Stimulated activated CD4-positive, alpha-beta T cell treated with anti-CD3 and anti-CD28 coated beads, Interleukin-2, amount 100 ng/mL, for 24 hours (primary cell): Measurements from ENCODE around the gene CSTA.

Experiments
- DNase-seq, 2 donors: peaks; one replicate each; pipeline ENCODE4 v3.0.0-alpha.2; 2020

The CSTA gene, protein sequence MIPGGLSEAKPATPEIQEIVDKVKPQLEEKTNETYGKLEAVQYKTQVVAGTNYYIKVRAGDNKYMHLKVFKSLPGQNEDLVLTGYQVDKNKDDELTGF

GRCh38 chr3:122324871-122325323, at the start of gene CSTA:
TSS of gene CSTA (plus strand) at chr3:122325248. CDS start at chr3:122325293, 45 bp downstream.
- no peak for DNase-seq

DNA sequence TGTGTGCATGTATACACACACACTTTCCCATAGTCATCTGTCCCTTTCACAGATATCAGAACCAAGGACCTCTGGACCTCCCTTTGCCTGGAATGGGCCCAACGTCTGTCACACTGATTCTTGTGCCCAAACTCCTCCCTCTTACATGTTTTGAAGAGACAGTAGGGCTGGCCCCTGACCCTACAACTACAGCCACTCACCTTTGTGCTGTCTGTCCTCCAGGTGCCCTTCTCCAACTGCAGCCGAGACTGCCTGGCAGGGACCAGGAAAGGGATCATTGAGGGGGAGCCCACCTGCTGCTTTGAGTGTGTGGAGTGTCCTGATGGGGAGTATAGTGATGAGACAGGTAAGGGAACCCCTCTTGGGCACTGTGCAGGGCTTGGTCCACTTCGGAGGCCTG, 43.2 kb upstream of the CSTA start:
- DNase-seq, result no peak

- DNase-seq, result no peak
Observed at GRCh38 chr3:122283796-122284445, 41.1 kb upstream of the CSTA start.

- DNase-seq, result no peak
Observed at GRCh38 chr3:122284486-122284885, 40.6 kb upstream of the CSTA start.

DNA sequence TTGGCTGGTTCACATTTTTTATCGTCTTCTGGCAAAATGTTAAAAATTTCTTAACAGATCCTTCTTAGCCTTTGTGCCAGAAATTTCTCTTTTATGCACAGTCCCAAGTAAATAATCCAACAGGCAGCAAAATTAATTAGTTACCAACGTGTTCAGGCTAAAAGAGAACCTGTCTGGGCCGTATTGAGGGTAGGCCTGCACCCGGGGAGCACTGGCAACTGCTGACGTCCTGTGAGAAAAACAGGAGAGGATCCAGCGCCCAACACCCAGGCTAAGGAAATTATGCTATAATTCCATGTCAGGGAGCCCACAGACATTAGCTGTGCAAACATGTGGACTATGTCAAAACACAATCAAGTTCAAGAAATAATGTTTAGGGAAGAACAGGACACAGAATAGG, 30.7 kb upstream of the CSTA start:
- no peak for DNase-seq

DNA sequence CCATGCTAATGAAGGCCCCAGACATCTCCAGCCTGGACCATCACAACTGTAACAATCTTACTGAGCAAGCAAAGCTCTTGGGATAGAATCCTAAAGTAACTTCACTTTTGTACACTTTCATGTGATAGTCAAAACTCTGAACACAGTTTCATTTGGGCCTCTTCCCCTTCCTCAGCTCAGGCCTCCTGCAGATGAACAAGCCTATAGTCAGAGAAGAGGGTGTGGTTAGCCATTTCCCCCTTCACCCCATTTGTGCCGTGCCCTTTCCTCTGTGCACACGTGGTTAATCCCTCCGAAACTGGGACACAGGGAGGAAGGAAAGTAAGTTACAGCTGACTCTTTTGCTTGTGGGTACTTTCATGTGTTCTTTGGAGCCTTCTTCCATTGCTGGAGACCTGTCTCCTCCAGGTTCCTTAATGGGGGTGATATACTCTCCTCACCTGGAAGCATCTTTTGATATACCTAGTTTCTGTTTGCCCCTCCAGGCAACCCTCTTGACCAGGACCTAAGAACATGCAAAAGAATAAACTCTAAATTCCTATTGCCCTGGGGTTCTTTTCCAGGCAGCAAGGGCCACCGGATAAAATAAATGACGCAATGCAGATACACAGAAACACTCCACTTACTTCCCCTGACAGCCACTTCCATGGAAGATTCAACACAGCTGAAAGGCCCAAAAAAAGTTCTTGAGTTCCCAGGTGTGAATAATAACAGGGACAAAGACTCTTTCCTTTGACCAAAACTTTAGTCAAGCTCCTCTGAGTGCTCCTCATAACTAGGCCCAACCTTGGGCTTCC, 29.6 kb upstream of the CSTA start:
- DNase-seq, result no peak

GRCh38 chr3:122298239-122298638, 26.8 kb upstream of the CSTA start:
- DNase-seq, result peak; percentile 15 to 30

DNA sequence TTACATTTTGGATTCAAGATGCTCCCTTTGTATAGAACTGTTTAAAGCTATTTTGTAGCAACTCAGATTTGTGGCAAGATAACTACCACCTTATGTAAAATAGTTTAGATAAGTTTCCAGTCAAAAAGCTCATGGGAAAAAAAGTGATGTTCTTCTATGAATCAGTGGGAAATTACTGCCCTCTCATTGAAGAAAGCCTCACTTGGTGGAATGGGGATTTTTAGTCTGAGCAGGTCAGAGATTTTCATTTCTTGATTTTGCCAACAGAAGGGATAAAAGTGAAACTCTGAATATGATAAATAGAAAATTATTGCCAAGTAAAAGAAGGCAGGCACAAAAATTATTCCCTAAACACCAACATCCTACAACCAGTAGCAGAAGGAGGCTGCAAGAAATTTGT, 25.8 kb upstream of the CSTA start:
- DNase-seq, result no peak

- DNase-seq, result peak; percentile 22 to 49
Observed at GRCh38 chr3:122299872-122300460, 25.1 kb upstream of the CSTA start.

DNA sequence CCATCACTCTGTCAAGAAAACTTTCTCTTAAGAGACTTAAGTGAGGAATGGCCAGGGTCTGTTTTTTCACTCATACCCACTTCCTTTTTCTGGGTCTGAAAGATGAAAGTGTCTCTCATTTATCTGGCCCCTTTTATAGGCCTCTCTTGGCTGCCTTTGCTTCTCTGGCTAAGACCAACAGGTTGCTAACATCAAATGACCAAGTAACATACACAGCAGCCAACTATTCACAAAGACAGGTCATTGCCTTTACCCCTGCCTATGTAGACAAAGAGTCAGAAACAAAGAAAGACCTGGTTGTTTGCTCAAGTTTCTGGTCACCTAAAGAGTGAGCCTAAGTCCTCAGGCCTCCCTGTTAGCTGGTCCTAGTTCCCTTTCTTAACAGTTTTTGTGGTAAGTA, 24.0 kb upstream of the CSTA start:
- no peak for DNase-seq

GRCh38 chr3:122305818-122306621, 19.0 kb upstream of the CSTA start:
- DNase-seq, result no peak

DNA sequence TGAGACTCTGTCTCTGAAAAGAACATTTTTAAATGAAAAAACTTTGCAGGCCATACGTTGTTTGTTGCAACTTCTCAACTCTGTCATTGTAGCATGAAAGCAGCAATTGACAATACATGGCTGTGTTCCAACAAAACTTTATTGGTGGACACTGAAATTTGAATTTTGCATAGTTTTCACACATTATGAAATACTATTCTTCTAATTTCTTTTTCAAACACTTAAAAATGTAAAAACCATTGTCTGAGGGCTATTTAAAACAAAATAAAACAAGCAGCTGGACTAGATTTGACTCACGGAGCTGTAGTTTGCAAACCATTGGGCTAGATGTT, 18.5 kb upstream of the CSTA start:
- no peak for DNase-seq

DNA sequence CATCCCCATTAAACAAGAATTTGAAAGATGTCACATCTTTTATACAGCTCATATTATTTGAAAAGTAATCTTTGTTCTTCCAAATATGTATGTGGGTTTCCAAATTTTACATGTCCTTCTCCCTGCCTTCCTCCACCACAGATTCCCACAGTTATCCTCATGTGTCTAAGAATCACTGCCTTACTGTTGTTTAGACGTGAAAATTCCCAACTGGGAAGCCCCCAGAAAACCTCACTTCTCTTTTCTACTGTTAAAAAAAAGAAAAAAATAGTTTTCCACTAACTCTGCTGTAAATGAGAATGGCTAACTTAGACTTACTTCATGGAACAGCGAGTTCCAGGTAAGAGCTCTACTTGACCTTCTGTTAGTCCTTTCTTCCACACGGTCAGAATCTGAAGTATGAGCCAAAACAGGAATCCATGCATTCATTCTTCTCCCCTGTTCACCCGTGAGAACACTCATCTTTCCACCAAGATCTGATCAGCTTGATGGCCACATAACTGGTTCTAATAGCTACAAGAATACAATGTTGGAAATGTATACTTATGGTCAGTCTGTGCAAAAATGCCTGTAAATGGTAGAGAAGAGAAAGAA, 17.9 kb upstream of the CSTA start:
- DNase-seq, result no peak

GRCh38 chr3:122307976-122308375, 17.1 kb upstream of the CSTA start:
- DNase-seq, result no peak

DNA sequence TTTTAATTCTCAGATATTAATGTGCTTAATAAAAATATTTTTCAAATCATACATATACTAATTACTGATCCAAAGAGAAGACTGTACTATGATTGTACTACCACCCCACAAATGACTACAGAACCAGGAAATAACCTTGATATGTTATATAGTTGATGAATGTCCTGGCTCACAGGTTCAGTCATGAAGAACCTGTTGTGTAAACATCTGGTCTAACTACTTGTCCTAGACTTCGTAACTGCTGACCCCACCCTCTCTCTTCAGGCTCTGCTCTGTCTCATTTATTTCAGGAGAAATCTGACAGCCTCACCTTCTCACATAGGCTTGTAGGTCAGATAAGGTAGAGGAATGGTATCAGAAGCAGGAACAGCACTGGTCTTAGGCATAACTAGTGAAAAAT, 14.7 kb upstream of the CSTA start:
- DNase-seq, result no peak

DNA sequence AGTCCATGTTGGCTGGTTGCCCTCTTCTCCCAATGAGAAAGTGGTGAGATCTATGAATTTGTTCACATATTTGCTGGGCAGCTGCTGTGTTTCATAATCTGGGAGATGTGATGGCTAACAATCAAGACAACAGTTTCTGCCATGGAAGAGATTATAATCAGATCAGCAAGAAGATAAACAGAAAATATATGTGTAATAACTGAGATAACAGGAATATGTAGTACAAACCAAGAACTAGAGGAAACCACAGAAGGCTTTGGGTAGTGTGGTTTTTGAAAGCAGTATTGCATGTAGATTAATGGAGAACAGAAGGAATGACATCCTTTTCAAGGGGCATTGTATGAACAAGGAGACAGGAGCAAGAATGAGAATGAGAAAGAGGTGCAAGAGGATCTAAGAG, 12.2 kb upstream of the CSTA start:
- no peak for DNase-seq

DNA sequence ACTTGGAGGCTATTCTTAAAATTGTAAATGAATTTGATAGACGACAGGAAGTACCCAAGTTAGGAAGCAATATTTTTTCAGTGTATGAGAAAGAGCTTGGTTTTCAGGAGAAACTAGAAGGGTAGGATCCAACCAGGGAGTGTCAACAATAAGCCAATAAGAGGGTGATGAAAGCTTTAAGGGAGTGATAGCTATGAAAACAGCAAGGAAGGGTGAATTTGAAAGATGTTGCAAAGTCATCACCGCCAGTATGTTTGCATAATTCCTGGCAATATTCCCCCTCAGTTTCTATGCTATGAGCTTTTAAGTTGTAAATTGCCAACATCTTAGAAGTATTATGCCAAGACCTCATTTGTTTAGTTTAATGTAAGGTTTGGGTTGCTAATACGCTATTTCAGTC, 11.8 kb upstream of the CSTA start:
- no peak for DNase-seq

DNA sequence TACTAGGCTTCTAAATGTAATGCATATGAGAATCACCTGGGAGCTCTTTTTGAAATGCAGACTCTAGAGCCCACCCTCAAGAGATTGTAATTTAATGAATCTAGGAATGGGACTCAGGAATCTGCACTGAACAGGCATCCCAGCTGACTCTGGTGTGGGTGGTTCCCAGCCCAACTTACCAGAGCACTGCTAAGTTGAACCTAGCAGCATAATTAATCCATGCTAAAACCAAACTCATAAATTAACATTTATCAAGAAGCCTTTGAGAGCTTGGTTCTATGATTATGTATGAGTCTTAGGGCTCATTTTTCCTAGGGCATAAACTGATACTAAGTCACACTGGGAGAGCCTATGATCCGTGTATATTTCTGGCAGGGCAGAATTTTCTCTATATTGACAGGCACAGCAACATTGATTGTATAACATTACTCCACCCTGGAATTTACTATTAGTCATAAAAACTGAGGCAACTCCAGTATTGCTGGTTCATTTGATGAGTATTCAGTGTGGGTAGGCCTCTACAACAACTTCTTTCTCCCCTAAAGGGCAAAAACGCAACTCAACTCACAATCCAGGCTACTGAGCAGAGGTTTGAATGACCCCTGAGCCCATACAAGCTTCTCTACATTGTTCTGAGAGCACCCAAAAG, 10.7 kb upstream of the CSTA start:
- DNase-seq, result no peak

DNA sequence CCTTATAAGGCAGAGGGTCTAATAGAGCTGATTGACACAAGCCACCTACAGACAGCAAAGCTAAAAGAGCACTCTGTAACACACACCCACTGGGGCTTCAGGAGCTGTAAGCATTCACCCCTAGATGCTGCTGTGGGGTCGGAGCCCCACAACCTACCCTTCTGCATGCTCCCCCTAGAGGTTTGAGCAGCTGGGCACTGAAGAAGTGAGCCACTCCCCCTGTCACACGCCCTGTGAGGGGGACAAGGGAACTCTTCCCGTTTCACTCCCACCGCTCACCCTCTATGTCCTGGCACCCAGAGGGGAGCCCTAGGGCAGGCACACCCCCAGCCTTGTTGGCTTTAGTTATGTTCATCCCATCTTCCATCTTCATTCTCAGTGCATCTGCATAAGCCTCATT, 9.4 kb upstream of the CSTA start:
- no peak for DNase-seq

- no peak for DNase-seq
Observed at GRCh38 chr3:122316368-122316767, 8.7 kb upstream of the CSTA start.

- DNase-seq, result no peak
Observed at GRCh38 chr3:122318620-122319019, 6.4 kb upstream of the CSTA start.
